Omental fat pad (tissue), 4 donors: ENCODE measurements around the gene SLC9A3. TPM values are rescaled to one million over a fixed set of nuclear protein-coding genes. Genes with fewer than 3 reads are reported as not detected.
A peak's percentile ranks its signal among the peaks of the same experiment; 100 is the strongest.

Source experiments
- ATAC-seq: fragments of 150-250 bp; one replicate; pipeline ENCODE4 v1.9.1; 2016; ENCODE audit warnings: mild to moderate bottlenecking, moderate library complexity; ENCODE audit not compliant: low FRiP score
- DNase-seq: peaks from one replicate; pipeline ENCODE4 v3.0.0-alpha.2; 2019; ENCODE audit warnings: low spot score
- total RNA-seq, 4 donors: library from RNA; depleted of rRNA; stranded (reverse); fragments of >200 nt; gene quantifications; one replicate each; pipeline ENCODE4 v1.1.0, GENCODE V29; 2016
- TF ChIP-seq, protein P1 (sequence below), 3 donors: fragments of 450-650 bp; IDR thresholded peaks; one replicate each; pipeline ENCODE4 v1.5.1; 2016 to 2017; ENCODE audit warnings: antibody characterized with exemption in 3 of 3, mild to moderate bottlenecking in 3 of 3, moderate library complexity in 2 of 3

SLC9A3 gene
- total RNA-seq, 4 donors from 2014 or later: 1.0 to 4.3 (median 1.7) TPM

DNA sequence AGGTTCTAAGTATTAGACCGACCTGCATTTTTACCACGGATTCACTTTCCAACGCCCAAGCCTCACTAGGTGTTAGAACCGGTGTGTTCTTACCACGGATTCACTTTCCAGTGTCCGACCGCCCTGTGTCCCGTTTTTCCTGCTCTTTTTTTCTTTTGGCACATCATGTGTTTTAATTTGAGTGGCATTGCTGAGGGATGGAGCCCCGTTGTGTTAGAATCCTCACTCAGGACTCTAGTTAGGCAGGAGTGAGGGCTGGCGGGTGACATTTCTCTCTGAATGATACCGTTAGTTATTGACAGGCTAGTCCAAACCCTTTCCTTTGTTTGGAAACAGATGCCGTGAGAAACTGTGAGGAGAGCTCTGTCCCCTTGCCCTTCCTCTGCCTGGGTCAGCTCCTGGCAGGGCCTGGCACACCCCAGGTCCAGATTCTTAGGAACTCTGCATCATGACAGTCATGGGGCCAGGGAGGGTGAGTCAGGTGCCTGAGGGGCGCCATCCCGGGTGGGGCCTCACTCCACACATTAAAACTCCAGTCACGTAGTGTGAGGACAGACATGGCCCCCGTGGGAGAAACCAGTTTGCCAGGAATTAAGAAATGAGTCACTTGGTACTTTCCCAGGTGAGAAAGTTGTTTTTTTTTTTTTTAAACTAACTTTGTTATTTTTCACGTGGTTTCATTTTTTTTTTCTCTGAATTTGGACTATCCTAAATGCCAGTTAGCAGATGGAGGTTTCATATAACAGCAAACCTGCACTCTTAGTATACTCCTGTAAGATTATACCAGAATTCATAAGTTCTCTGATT lies 65.5 kb downstream of the SLC9A3 start:
- ATAC-seq (peak; percentile 91), DNase-seq (no peak)
- TF ChIP-seq, protein P1, sequence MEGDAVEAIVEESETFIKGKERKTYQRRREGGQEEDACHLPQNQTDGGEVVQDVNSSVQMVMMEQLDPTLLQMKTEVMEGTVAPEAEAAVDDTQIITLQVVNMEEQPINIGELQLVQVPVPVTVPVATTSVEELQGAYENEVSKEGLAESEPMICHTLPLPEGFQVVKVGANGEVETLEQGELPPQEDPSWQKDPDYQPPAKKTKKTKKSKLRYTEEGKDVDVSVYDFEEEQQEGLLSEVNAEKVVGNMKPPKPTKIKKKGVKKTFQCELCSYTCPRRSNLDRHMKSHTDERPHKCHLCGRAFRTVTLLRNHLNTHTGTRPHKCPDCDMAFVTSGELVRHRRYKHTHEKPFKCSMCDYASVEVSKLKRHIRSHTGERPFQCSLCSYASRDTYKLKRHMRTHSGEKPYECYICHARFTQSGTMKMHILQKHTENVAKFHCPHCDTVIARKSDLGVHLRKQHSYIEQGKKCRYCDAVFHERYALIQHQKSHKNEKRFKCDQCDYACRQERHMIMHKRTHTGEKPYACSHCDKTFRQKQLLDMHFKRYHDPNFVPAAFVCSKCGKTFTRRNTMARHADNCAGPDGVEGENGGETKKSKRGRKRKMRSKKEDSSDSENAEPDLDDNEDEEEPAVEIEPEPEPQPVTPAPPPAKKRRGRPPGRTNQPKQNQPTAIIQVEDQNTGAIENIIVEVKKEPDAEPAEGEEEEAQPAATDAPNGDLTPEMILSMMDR (IDR thresholded peaks at IDR 0.05): no peak

DNA sequence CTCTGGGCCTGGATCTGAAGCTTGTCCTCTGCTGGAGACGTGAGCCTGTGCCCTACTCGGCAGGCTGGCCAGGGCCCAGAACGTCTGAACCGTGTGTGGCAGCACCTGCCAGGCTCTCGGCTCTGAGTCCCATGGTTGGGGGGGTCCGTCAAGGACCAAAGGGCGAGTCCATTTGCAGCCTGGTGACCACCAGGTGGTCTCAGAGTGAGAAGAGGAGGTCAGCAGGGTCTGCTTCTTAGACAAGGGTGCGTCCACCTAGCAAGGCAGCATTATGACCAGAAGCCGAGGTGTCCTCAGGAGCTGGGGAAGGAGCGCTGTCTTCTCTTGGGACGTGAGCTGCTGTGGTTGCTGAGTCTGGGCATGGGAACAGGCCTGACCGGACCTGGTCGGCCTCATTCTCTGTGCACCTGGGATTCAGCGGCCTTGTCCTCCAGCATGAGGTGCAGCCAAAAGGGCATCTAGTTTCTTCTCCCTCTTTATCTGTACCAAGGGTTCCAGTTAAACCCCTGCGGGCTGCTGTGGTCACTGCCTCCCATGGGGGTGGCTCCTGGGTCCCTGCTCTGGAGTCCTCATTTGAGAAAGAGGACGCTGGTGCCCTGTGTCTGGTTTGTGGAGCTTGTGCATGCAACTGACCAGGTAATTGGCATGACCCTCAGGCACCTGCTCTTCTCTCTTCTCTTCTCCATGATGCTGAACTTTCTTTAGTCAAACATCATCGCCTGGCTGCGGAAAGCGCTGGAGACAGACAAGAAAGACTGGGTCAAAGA lies 66.9 kb downstream of the SLC9A3 start:
- TF ChIP-seq, protein P1 (IDR thresholded peaks at IDR 0.05): no peak
- ATAC-seq (no peak), DNase-seq (no peak)

DNA sequence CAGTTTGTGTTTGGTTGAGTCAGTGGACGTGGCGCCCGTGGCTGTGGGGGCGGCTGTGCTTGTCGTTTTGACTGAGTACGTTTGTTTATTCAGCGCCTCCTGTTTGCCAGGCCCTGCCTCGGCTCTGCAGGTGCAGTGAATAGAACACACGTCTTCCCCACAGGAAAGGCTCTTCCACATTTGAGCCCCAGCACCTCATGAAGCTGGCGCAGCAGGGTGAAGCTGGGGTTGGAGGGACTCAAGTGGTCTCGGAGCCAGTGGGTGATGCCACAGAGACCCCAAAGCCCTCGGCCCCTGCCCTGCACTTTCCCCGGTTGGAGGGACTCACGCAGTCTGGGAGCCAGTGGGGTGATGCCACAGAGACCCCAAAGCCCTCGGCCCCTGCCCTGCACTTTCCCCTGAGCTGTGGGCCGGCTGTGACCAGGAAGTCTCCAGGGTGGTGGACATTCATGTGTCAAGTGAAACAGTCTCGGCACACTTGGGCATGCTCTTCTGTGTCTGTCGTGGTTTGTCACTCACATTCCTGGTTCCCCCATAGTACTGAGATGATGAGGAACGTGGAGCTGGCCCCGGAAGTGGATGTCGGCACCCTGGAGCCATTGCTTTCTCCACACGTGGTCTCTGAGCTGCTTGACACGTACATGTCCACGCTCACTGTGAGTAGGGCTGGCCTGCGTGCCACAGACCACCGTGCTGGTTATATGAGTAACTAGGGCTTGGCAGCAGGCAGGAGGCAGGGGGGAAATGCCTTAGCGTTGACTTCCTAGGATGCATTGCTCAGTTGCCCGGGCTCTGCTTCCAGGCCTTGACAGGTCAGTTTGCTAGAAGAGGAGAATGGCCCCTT lies 67.7 kb downstream of the SLC9A3 start:
- ATAC-seq: no peak
- DNase-seq: no peak
- TF ChIP-seq, protein P1 (IDR thresholded peaks at IDR 0.05): no peak

DNA sequence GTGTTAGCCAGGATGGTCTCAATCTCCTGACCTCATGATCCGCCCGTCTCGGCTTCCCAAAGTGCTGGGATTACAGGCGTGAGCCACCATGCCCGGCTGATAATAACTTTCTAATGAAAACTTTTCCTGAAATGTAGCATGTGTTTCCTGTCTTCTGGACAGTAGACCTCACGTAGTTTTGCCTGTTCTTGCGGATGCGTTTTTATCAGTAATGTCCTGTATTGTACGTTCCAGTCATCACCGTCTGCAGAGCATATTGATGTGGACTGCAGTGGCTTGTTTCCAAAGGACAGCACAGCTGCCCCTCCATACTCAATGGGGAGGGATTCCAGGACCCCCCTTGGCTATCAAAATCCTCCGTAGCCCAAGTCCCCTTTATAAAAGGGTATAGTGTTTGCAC lies 68.4 kb downstream of the SLC9A3 start:
- TF ChIP-seq, protein P1 (IDR thresholded peaks at IDR 0.05): no peak
- ATAC-seq (no peak), DNase-seq (no peak)

DNA sequence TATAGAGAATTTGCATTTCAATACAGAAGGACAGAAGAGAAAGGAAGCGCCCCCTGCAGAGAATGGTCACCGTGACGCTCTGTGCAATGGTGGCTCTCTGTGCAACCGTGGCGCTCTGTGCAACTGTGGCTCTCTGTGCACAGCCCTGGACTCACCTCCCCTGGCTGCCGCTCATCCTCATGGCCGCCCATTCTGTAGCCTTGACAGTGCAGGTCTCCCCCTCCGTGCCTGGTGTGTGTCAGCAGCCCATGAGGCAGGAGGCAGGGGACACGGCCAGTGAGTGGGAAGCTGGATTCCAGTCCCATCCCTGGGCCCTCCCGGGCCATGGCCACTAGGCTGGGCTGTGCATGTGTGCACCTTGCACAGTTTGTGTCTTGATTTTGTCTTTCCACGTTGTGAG lies 69.3 kb downstream of the SLC9A3 start:
- no peak for ATAC-seq
- TF ChIP-seq, protein P1 (IDR thresholded peaks at IDR 0.05): no peak
- no peak for DNase-seq

DNA sequence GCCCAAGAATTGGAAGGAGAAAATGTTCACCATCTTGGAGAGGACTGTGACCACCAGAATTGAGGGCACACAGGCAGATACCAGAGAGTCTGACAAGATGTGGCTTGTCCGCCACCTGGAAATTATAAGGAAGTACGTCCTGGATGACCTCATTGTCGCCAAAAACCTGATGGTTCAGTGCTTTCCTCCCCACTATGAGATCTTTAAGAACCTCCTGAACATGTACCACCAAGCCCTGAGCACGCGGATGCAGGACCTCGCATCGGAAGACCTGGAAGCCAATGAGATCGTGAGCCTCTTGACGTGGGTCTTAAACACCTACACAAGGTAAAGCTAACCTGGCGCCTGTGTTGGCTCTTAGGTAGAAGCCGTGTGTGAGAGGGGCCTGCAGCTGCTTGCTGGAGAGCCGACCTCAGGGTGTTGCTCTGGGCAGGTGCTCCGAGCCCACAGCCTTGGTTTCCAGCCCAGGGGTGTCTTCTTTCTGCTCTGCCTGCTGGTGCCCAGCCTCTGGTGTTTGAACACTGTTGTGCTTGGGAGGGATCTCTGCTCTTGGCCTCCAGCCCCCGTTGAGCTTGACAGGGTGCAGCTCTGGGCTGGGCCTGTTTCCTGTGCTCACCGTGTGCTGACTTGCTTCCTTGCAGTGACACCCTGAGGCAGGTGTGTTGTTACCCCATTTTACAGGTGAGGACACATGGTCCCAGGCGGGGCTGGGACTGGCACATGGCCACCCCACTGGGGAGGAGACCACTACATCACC lies 70.3 kb downstream of the SLC9A3 start:
- TF ChIP-seq, protein P1 (IDR thresholded peaks at IDR 0.05): no peak
- ATAC-seq: no peak
- DNase-seq: no peak
